OCI-M1 (cell line): Measurements from ENCODE around the gene SLC5A4.

Source experiments
- DNase-seq: peaks from one replicate; lab custom pipeline; 2025; lab: John Stamatoyannopoulos, UW

The SLC5A4 gene

GRCh38 chr22:32232191-32232830 lies 22.8 kb downstream of the SLC5A4 start:
- DNase-seq: peak; percentile 2

DNA sequence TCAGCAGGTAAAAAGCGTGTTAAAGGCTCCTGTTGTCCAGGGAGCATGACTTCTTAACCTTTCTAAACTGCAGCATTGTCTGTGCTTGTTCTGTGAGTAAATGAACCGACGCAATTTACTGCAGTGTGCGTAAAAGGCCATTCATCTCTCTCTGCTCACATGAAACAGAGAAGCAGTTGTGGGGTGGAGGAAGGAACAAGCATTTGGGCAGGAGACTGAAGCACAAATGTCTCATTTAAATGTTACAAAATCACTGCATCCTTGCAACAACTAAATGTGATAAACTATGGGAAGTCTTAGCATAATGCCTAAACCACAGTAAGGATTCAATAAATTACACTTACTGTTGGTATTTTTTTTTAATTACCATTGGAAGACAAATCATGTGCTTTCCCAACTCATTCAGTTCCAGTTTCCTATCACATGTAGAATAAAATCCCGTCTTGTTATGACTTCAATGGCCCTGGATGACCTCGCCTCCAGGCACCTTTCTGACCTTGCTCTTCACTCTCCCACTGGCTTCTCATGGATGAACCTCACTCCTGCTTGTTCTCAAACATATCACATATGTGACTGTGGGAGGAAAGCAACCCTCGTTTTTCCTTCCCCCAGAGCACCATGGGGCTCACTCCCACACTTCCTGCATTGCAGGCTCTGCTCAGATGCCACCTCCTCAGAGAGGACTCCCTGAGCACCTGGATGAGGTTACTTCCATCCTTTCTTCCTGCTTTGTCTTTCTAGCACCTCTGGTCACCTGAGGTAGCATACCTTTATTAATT lies 28.6 kb downstream of the SLC5A4 start:
- DNase-seq: no peak

- DNase-seq: no peak
Observed at GRCh38 chr22:32222991-32223390, 32.2 kb downstream of the SLC5A4 start.

DNA sequence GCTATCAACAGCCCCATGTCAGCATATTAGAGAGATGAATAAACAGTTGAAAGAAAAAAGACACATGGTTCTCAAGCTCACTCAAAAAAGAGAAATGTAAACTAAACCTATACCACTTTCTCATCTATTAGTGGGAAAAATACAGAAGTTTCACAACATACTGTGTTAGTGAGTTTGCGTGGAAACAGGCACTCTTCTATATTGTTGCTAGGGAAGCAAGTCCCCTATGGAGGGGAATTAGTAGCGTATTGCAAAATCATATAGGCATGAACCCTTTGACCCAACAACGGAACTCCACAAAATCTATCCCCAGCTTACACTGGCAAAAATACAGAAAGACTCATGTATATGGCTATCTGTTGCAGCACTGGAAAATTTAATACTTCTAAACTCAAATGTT lies 36.1 kb downstream of the SLC5A4 start:
- DNase-seq: no peak

DNA sequence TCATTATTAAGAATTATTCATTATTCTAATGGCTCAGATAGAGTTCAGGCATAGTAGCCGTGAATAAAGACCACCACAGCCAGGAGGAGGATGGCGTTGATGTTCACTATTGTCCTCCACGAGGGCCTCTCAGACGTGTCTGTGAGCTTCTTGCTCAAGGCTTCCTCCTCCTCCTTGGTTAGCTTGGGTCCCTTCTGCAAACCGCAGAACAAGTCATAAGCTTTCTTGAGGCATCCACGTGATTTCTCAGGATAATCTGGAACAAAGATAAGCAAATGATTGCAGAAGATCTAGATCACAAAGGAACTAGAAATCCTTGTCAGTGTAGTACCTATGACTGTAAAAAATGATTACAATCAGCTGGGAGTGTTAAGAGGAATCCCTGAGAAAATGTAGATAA lies 36.7 kb downstream of the SLC5A4 start:
- peak; percentile 18 for DNase-seq

GRCh38 chr22:32217465-32217864 lies 37.7 kb downstream of the SLC5A4 start:
- no peak for DNase-seq

DNA sequence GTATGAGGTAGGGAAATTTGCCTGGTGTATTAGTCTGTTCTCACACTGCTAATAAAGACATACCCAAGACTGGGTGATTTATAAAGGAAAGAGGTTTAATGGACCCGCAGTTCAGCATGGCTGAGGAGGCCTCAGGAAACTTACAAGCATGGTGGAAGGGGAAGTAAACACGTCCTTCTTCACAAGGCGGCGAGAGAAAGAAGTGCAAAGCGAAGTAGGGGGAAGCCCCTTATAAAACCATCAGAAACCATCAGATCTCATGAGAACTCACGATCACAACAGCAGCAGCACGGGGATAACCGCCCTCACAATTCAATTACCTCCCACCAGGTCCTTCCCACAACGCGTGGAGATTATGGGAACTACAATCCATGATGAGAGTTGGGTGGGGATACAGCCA lies 38.2 kb downstream of the SLC5A4 start:
- no peak for DNase-seq

- no peak for DNase-seq
Observed at GRCh38 chr22:32211011-32211410, 44.1 kb downstream of the SLC5A4 start.

- DNase-seq: no peak
Observed at GRCh38 chr22:32208681-32209080, 46.5 kb downstream of the SLC5A4 start.

DNA sequence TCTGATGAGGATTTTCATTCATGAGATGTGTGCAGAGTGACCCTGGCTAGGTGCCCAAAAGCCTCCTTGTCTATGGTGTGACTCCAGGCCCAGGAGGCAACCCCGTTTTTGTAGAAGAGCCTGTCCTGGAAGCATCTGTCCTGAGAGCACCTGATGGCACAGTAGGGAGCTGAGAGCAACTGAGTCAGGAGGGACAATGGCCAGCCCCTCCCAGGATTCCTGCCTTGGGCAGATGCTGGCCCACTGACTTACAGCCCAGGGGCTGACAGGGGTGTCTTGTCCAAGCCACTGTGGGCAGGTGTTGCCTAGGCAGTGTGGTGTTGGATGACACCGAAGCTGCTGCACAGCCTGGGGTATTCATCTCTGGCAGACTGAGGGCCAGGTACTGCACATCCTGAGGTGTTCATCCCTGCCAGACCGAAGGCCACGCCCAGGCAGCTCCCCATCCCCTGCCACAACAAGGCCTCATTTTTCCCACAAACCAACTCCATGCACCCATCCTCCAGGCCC lies 47.1 kb downstream of the SLC5A4 start:
- DNase-seq: no peak

- peak; percentile 33 for DNase-seq
Observed at GRCh38 chr22:32206774-32207758, 48.1 kb downstream of the SLC5A4 start.

DNA sequence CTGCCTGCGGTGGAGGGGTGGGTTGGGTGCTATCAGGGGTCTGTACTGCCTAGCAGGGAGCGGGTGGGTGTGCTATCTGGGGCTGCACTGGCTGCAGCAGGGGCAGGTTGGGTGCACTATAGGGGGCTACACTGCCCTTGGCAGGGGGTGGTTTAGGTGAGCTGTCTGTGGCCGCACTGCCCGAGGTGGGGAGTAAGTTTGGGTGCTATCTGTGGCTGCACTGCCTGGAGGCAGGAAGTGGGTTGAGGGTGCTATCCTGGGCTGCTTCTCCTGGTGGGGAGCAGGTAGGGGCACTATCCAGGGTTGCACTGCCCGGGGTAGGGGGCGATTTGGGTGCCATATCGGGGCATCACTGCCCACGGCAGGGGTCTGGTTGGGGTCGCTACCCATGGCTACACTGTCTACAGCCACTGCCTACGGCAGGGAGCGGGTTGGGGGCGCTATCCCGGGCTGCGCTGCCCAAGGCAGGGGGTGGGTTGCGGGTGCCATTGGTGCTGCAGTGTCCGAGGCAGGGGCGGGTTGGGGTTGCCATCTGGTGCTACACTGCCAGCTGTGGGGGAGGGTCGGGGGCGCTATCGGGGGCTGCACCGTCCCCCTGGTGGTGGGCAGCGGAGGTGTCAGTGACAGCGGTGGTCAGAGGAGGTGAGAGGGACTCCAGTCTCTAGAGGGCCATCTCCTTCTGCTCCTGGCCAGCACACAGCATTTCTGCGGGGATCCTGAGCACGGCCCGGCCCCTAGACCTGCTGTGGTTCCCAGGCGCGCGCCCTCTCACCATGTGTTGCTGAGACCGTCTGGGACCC lies 49.0 kb downstream of the SLC5A4 start:
- DNase-seq: no peak

DNA sequence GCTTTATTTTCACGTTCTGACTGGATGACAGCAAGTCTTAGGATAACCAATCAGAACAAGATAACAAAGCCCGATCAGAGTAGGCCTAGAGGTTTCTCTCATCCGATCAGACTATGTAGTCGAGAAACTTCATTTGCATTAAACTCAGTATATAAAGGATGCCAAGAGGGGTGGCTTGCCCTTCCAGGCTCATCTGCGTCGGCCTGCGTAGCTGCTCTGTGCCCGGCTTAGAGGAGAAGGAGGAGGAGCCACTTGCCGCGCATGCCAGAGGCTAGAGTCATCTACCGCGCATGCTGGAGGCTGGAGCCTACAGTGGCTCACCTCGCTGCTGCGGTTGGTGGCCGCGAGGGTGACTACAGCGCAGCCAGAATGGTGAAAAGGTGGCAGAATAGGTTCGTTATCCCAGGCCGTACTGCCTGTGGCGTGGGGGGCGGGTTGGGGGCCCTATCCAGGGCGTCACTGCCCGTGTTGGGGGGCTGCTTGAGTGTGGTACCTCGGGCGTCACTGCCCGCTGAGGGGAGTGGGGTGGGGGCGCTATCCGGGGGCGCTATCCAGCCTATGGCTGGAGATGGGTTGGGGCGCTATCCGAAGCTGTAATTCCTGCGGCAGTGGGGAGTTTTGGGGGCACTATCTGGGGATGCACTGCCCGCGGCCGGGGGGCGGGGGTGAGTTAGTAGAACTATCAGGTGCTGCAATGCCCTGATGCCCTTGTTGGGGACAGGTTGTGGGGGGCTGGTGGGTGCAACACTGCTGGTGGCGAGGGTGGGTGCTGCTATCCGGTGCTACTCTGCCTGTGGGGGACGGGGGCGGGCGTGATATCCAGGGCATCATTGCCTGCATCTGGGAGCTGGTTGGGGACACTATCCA lies 50.1 kb downstream of the SLC5A4 start, which contains the start of gene RFPL2:
RFPL2 (minus strand) TSS at position 218 of the 867 bp plus-strand sequence. CDS start 2,622 bp downstream, outside the sequence.
- no peak for DNase-seq

- DNase-seq: no peak
Observed at GRCh38 chr22:32204040-32204855, 50.9 kb downstream of the SLC5A4 start.

DNA sequence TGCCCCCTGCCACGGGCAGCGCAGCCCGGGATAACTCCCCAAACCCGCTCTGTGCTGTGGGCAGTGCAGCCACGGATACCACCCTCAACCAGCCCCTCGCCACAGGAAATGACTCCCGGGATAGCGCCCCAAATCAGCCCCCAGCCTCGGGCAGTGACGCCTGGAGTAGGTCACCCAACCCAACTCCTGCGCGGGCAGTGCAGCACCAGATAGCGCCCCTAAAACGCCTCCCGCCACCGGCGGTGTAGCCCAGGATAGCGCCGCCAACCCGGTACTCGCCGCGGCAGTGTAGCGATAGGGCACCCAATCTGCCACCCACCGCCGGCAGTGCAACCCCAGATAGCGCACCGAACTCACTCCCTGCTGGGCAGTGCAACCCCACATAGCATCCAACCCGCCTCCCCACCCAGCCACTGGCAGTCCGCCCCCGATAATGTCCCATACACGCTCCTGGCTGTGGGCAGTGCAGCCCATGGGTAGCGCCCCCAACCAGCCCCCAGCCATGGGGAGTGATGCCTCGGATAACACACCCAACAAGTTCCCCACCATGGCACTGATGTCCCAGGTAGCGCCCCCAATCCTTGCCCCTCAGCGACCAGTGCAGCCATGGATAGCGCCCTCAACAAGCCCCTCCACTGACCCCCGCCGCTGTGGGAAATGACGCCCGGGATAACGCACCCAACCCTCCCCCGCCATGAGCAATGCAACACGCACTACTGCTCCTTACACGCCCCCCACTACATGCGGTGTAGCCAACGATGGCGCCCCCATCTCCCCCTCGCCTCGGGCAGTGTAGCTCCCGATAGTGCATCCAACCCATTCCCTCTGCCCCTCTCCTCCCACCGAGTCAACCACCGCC lies 51.7 kb downstream of the SLC5A4 start:
- DNase-seq: no peak

DNA sequence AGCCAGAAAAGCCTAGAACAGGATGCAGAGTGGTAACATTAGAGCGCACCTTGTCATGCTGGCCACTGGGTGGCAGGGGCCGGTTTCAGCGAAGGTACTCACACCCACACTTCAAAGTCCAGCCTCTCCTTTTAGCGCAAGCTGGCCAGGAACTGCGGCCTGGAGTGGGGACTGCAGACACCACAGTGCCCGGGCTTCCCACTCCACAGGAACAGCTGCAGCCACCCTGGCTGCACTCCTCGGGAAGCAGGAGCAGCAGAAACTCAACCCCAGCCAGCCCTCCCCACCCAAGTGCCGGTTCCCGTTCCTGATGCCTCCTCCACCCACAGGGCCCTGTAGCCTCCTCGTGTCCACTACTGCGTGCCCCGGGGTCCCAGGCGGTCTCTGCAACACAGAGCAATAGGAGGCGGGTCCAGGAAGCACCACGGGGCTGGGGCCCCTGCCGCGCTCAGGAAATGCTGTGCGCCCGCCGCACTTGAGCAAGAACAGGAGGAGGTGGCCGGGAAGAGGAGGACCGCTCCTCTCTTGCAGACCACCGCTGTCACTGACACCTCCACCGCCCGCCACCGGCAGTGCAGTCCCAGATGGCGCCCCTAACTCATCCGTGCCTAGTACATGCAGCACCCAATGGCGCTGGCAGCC lies 52.5 kb downstream of the SLC5A4 start:
- peak; percentile 2 for DNase-seq

DNA sequence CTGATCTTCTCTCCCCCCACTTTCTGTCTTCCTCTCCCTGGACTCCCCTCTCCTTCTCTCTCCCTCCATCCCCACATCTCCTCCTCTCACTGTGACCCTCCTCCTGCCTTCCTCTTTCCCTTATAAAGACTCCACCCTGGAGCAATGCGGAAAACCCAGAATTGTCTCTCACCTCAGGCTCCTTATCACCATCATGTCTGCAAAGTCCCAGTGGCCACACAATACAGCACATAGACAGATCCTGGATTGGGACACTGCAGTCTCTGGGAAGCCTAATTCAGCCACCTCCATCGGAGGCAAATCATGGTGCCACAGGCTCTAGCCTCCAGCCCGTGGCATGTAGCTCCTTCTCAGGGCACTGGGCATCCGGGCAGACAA lies 53.0 kb downstream of the SLC5A4 start:
- DNase-seq: no peak

GRCh38 chr22:32200752-32201151 lies 54.4 kb downstream of the SLC5A4 start:
- no peak for DNase-seq
